ENCODE data around the gene GAMT. TPM values are rescaled to one million over a fixed set of nuclear protein-coding genes. Genes with fewer than 3 reads are reported as not detected.

The GAMT gene
- total RNA-seq, 1 donor from 2014 or later, result 41.5 TPM

DNA sequence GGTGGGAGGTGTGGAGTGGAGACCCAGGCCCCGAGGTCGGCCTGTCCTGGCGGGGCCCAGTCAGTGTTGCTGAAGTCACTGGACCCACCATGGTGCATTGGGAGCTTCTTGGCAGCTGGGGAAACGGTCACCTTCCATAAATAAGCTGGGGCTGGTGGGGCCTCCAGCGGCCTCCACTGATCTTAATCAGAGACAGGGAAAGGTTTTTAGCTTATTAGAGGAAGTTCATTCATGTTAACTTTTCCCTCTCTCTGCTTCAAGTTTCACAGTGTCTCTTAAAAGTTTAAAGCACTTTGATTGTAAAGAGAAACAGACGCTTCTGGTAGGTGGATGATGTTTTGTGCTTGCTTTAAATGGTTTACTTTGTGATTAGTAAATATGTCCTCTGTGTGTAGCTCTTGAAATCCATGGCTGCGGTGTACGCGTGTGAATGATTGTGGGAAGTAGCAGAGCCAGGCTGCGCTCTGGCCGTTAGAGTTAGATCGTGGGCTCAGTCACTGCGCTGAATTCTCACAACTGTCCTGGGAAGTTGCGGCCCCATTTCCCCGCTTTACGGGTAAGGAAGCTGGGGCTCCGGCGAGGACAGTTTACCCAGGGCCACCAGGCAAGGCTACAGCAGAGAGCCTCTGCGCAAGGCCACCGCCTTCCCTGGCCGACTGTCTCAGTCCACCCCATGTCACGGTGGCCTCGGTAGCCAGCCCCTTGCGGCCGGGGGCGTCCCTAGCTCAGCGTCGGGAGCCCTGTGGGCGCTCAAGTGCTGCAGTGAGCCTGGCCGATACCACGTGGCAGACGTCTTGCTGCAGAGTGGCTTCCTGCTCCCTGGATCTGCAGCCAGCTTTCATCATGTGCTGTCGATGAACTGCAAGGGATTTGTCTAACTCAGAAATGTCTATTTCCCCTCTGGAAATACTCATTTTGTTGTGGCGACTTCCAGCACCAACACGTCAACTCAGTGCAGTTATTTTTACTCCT lies 34.2 kb downstream of the GAMT start:
- H3K9me3 Mint-ChIP-seq, result no peaks in the 10 kb centered on the region
- no peak overlapping the region for H3K4me3 Mint-ChIP-seq
- H3K27ac Mint-ChIP-seq, result no peak overlapping the region
- H3K4me1 Mint-ChIP-seq, result no peaks in the 10 kb centered on the region
- peaks cover 16% of the 10 kb centered on the region for H3K36me3 Mint-ChIP-seq
- DNase-seq (ENCODE audit: low spot score in 2 of 2, unreplicated experiment in 2 of 2), result no peak
- no peaks in the 10 kb centered on the region for H3K27me3 Mint-ChIP-seq (ENCODE audit: low read depth)
- TF ChIP-seq, protein P1, sequence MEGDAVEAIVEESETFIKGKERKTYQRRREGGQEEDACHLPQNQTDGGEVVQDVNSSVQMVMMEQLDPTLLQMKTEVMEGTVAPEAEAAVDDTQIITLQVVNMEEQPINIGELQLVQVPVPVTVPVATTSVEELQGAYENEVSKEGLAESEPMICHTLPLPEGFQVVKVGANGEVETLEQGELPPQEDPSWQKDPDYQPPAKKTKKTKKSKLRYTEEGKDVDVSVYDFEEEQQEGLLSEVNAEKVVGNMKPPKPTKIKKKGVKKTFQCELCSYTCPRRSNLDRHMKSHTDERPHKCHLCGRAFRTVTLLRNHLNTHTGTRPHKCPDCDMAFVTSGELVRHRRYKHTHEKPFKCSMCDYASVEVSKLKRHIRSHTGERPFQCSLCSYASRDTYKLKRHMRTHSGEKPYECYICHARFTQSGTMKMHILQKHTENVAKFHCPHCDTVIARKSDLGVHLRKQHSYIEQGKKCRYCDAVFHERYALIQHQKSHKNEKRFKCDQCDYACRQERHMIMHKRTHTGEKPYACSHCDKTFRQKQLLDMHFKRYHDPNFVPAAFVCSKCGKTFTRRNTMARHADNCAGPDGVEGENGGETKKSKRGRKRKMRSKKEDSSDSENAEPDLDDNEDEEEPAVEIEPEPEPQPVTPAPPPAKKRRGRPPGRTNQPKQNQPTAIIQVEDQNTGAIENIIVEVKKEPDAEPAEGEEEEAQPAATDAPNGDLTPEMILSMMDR (IDR thresholded peaks at IDR 0.05; ENCODE audit: unreplicated experiment), result no peak

DNA sequence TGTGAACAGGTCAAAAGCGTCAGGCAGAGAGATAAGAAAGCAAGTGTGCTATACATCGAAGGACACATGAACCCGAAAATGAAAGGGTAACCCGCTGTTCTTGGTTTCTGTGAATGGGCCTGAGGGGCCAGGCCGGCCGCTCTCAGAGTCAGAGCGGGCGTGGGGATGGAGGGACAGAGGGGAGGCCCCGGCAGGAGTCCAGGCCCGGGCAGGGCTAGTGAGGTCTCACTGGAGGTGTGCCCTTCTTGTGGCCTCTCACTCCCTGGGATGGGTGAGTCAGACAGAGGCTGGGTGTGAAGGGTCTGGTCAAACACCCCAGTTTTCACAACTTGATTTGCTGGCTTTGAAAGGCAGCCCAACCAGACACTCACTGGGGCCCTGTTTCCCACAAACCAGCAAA lies 35.0 kb downstream of the GAMT start:
- TF ChIP-seq, protein P1 (IDR thresholded peaks at IDR 0.05; ENCODE audit: unreplicated experiment), result no peak
- Mint-ChIP-seq H3K9me3 (no peaks in the 10 kb centered on the region), H3K4me3 (no peak overlapping the region), H3K27me3 (ENCODE audit: low read depth) (no peaks in the 10 kb centered on the region), H3K36me3 (peaks cover 18% of the 10 kb centered on the region), H3K4me1 (peaks cover 6% of the 10 kb centered on the region), H3K27ac (no peak overlapping the region)
- no peak for DNase-seq (ENCODE audit: low spot score in 2 of 2, unreplicated experiment in 2 of 2)

DNA sequence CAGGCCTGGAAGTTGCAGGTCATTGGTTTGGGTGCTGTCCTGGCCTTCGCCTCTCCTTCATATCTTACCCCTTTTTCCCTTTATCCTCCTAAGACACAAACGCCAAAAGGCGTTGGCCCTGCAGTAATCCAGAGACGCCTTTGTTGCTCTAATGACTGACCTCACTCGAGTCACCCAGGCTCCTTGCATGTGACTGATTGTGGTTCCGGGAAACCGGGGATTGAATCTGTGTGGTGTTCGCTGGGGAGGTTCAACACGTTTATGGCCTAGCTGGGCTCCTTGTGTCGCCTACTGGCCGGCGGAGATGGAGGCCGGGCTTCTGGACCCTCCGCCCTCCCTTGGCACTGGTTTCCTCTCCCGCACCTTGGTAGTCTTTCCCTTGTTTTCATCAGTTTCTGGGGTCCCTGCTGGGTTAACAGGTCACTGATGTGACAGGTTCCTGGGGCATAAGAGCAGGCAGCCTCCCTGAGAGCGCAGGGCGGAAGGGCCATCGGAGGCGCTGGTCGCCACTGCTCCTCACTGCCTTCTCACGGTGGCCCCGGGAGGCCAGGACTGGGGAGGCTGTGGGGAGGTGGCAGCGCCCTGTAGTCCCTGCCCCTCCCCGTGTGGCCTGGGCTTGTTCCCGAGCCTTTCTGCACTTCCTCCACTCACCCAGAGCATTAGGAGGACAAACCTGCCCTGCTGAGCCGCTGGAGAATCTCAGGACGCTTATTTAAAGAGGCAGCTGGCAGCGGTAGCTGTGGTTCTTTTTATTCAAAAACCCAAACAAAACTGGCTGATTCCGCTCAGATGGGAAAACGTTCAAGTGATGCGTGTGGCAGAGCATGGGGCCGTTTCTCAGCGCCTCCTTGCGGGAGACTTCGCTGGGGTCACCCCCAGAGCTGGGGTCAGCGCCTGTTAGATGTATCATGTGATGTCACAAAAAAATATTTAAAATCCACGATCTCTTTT lies 35.7 kb downstream of the GAMT start:
- no peak for DNase-seq (ENCODE audit: low spot score in 2 of 2, unreplicated experiment in 2 of 2)
- Mint-ChIP-seq H3K4me3 (no peak overlapping the region), H3K9me3 (no peaks in the 10 kb centered on the region), H3K27me3 (ENCODE audit: low read depth) (no peaks in the 10 kb centered on the region), H3K27ac (no peak overlapping the region), H3K4me1 (peaks cover 12% of the 10 kb centered on the region), H3K36me3 (peaks cover 19% of the 10 kb centered on the region)
- TF ChIP-seq, protein P1 (IDR thresholded peaks at IDR 0.05; ENCODE audit: unreplicated experiment), result no peak

DNA sequence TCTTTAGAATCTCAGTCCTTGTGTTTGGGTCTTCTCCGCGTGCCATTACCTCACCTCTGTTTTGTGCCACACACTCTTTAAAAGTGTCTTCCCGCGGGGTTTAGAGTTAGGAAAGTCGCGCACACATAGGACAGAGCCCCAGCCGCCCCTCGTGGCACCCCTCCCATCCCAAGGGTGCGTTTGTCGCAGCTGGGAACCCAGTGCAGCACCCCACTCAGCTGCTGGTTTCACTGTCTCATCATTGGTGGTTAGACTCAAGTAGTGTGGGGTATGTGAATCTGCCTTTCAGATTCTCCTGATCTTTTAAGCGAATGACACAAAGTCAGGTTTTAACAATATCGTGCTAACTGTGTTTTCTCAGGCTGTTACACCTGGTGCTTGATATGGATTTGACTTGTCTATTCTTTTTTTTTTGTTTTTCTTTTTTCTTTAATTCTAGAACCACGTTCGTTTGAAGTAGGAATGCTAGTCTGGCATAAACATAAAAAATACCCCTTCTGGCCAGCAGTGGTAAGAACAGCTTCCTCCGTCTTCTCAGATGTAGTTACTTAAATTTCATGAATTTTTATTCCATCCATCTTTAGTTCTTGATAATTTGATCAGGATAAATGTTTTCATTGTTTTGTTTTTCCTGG lies 37.2 kb downstream of the GAMT start:
- Mint-ChIP-seq H3K27me3 (ENCODE audit: low read depth) (no peaks in the 10 kb centered on the region), H3K4me1 (peaks cover 12% of the 10 kb centered on the region), H3K4me3 (no peak overlapping the region), H3K9me3 (no peaks in the 10 kb centered on the region), H3K36me3 (peaks cover 24% of the 10 kb centered on the region), H3K27ac (no peak overlapping the region)
- TF ChIP-seq, protein P1 (IDR thresholded peaks at IDR 0.05; ENCODE audit: unreplicated experiment), result peak; percentile 44
- DNase-seq (ENCODE audit: low spot score in 2 of 2, unreplicated experiment in 2 of 2), result no peak

DNA sequence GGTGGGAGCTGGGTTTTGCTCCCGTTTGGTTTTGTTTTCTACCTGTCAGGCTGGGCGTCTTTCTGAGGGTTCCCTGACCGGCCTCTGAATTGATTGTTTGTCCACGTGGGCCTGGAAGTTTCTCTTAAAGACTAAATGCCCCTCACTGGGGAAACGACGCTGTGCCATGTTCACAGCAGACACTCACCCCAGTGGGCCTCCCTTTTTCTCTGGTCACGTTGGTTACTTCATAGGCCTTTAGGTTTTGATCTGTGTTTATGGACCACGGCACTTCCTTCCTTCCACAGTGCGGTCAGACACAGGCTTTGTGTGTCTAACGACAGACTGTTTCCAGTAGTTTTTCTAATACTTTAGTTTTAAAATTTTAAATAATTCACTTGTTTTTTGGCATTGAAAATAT lies 37.7 kb downstream of the GAMT start:
- H3K36me3 Mint-ChIP-seq, result peaks cover 26% of the 10 kb centered on the region
- TF ChIP-seq, protein P1 (IDR thresholded peaks at IDR 0.05; ENCODE audit: unreplicated experiment), result no peak

More for the DNA sequence above, 37.7 kb downstream of the GAMT start:
- no peaks in the 10 kb centered on the region for H3K27me3 Mint-ChIP-seq (ENCODE audit: low read depth)
- H3K9me3 Mint-ChIP-seq, result no peaks in the 10 kb centered on the region
- no peak for DNase-seq (ENCODE audit: low spot score in 2 of 2, unreplicated experiment in 2 of 2)
- H3K4me1 Mint-ChIP-seq, result peaks cover 12% of the 10 kb centered on the region
- no peak overlapping the region for H3K27ac Mint-ChIP-seq
- no peak overlapping the region for H3K4me3 Mint-ChIP-seq
